ENCODE measurements around the gene ADRB1.

ADRB1 gene

DNA sequence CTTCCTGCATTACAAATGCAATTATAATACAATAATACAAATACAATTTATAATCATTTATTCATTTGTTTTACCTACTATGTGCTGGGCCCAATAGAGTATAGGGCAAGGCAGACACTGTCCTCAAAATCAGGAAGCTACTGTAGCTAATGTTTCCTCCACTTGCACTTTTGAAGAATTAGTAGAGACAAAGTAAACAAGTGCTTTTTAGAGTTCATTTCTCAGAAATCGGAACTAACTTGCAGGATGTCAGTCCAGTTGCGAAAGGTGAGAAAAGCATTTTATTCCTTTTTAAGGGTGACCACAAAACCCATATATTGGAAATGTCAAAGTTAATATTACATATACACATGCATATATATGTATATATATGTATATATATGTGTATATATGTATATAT lies 14.2 kb downstream of the ADRB1 start:
- no peak for DNase-seq (ENCODE audit: low read depth)

DNA sequence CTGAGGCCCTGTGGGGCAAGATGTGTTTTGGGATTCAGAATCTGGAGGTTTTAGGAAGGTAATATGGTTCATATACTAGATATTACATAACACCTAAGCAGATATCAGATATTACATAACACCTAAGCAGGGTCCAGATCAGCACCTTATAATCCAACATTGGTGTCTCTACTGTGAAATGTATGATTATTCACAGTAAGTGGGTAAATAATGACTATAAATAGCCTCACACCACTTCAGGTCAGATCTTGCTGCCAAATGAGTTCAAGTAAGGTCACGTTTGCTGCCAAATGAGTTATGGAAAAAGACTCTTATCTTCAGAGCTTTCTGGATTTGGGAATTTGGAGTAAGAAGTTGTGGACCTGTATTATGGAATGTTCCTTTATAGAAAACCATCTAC lies 14.6 kb downstream of the ADRB1 start:
- no peak for DNase-seq (ENCODE audit: low read depth)

DNA sequence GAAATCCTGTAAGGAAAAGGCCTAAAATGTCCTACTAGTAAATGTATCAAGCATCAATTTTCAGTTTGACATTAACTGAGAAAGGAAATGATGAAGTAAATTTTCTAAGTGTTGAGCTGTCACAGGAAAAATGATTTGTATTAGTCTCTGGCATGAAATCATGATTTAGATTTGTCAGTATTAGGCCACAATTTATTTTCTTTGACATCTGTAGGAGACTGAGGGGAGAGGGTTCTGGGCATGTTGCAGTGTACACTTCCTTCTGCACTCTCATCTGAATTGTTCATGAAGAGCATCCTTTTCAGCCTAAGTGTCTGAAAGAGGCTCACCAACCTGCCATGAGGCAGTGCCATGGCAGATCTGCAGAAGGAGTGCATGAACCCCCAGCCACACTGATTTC lies 15.9 kb downstream of the ADRB1 start:
- DNase-seq (ENCODE audit: low read depth): no peak

DNA sequence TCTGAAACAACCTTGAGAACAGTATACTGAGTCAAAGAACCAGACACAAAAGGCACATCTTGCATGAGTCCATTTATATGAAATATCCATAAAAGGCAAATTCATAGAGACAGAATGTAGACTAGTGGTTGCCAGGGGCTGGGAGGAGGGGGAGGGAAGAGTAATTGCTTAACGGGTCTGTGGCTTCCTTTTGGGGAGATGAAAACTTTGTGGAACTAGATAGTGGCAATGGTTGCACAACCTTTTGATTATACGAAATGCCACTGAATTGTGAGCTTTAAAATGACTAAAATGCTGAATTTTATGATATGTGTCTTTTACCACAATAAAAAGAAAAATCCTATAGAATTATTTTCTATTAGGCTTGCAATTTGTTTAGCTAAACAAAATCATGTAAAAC lies 16.8 kb downstream of the ADRB1 start:
- DNase-seq (ENCODE audit: low read depth): no peak

DNA sequence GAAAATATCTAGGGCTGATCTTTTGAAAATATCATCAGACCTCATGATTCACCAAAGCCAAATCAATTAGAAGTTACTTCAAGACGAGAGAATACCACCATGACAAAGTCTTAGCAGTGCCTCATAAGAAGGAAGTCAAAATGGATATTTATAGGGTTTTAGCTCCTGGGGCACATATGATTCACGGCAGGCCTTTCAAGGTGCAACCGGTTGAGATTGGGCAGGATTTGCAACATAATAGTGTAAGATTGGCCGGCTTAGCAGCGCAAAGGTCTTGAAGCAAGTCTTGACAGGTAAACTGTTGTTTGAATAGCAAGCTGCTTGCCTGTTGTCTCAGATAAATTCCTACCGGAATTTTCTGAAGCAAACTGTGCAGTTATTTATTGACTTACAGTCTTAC lies 17.5 kb downstream of the ADRB1 start:
- DNase-seq (ENCODE audit: low read depth): no peak

DNA sequence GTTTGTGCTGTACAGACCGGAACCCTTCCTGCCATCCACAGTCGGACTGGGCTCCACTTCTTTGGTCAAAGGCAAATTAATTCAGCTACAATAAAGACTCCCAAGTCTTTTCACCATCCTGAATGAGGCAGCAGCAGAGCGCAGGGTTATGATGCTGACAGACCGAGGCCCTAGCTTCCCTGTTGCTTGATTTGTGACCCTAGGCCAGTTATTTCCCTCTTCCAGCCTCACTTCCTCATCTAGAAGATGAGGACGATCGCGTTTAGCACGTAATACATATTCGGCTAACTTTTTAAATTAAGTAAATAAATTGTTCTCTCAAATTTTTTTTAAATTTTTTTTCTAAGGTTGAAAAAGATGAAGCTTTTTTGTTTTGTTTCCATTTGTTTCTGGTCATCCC lies 18.1 kb downstream of the ADRB1 start:
- no peak for DNase-seq (ENCODE audit: low read depth)

DNA sequence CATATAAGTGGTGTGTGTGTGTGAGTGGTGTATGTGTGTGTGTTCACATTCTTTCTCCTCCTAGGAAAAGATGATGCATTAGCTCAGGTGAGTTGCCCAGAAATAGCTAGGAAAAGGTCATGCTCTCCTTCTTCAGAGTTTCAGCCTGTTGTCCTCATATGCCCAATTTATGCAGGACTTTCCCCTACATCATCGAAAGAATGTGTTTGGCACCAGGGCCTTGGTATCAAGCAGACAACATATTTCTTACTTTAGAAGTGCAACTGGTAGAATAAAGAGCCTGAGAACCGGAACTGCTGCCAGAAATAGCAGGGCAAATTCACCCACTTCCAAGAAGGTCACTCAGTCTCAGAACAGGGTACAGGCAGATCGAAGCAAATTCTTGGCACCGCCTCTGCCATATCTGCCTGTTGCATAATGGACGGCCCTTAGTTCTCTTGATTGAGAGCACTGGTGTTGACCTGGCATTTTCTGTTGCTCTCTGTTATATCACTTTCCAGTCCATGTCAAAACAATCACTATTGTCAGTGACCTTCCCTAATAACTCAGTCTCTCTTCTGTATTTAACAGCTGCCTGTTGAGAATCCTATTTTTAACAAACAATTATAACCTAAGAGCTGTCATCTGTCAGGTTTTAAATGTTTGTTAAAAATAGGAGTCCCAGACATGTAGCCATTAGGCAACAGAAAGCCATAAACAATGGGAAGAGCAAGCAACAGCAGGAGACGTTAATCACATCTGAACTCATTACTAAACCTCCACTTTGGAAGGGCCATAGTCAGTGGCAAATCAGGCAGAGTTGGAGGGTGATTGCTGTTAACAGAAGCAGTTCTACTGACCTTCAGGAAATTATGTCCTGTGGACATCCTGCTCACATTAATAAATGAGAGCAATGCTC lies 20.7 kb downstream of the ADRB1 start:
- no peak for DNase-seq (ENCODE audit: low read depth)

DNA sequence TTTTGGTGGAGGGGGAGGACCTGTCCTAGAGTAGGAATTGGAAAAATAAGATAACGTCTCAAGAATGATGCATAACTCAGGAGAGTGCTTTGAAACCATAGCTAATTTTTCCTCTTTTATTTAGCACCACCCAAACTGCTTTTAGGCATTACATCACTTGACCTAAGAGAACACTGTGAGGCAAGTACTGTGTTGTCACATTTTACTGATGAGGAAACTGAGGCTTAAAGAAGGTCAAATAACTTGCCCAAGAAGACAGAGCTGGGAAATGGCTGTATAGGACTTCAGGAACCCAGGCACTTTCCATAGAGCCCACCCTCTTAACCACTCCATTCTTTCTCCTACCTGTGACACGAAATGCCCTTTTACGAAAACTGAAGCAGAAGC lies 21.4 kb downstream of the ADRB1 start:
- no peak for DNase-seq (ENCODE audit: low read depth)

DNA sequence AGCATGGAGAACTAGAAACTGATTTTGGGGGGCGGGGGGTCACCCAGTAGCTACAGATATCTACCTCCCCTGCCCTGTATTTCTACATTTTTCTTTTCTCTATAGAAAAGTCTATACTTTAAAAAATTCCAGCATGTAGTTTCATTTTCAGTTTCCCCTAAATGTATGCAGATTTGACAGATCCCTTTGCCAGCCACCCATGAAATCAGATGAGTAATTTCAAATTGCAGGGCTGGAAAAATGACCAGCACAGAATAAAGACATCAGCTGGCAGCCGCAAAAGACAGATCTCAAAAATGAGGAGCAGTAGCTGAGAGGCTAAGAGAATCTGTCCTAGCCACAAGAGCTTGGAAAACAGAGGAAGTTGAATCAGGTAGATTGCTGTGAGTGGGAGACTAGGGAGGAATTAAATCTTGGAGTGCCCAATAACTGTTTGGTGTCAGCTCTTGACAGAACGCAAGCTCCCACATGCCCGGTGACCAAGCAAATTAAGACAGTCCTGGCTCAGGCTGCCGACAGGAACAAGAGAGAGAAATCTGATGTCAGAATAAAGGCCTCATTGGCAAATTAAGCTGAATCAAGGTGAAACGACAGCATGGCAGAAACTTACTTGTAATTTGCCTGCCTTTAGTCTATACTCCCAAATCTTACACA lies 24.5 kb downstream of the ADRB1 start:
- DNase-seq (ENCODE audit: low read depth): no peak

DNA sequence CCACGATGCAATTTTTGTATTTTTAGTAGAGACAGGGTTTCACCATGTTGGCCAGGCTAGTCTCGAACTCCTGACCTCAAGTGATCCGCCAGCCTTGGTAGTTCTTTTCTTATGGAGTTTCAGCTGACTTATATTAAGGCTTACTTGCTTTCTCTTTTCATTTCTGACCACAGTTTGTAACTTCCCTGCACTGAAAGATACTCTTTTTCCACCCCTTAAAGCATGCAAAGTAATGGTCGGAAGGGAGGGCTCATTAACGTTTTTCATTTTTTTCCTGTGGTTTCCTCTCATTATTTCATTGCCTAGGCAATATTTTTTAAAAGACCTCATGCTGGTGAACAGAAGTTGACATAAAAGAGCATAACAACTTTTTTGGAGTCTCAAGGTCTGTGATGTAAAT lies 27.0 kb downstream of the ADRB1 start:
- DNase-seq (ENCODE audit: low read depth): no peak

DNA sequence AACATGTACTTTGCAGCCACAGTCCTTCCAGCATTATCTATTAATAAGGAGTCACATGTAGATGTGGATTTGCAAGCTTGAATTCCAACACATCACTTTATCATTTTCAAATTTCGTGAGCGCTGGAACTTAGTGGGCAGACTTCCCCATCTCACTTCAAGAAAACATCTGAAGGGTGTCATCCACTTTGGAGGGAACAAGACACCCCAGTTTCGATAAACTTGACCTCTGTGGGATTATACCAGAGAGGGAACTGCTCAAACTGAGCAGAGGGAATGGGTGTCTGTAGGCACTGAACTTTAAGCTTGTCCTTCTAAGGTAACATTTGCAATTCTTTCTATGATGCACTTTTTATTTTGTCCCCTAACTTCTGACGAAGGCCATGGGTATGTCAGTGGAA lies 27.5 kb downstream of the ADRB1 start:
- no peak for DNase-seq (ENCODE audit: low read depth)

DNA sequence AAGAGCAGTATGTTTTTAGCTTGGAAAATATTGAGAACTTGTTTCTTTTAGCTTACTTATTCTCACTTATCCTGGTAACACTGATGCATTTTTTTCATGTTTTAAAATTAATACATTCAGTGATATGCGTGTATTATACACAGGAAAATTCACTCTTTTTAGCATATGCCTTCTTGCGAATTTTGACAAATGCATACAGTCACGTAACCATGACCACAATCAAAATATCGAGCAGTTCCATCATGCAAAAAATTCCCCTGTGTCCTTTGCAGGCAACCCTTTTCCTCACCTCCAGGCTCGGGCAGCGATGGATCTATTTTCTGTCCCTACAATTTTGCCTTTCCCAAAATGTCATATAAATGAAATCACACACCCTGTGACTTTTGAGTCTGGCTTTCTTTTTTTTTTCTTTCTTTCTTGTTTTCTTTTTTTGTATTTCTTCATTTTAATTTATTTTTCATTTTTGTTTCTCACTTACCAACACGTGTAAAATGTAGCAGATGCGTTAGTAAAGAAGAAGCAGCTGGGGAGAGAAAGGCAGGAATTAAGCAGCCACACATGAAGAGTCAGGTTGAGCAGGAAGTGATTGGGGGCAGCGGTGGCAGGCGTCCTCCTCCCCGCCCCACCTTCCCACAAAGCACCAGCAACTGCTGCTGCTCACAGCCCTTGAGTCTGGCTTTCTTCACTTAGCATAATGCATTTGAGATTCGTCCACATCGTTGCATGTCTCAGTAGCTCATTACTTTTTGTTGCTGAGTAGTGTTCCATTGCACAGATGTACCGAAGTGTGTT lies 29.9 kb downstream of the ADRB1 start:
- DNase-seq (ENCODE audit: low read depth): no peak

DNA sequence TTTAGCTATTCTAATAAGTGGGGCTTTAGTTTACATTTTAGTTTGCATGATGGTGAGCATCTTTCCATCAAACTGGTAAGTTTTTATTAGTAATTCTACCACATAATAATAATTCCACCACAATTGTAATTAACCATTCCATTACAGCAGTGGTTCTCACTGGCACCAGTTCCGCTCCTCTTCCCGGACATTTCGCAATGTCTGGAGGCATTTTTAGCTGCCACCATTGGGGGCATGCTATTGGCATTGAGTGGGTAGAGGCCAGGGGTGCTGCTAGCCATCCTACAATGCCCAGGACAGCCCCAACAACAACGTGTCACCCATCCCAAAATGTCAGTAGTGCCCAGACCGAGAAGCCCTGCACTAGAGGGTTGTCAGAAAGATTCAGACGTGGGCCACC lies 31.4 kb downstream of the ADRB1 start:
- DNase-seq (ENCODE audit: low read depth): no peak

DNA sequence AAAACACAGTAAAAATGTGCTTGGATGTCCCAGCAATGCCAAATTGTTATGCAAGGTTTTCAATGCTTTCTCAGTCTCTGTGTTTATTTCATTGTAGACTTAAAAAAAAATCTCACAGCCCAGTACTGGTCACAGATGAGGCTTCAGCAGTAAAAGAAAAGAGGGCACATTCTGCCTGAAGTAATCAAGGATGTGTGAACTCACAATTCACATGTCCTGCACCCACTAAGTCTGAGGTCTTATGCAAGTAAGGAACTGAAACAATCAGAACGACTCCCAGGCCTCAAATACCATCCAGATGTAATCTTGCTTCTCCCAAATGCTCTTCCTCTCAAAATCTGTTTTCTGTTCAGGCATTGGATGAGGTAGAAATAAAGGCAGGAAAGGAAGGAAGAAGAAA lies 33.7 kb downstream of the ADRB1 start:
- no peak for DNase-seq (ENCODE audit: low read depth)

DNA sequence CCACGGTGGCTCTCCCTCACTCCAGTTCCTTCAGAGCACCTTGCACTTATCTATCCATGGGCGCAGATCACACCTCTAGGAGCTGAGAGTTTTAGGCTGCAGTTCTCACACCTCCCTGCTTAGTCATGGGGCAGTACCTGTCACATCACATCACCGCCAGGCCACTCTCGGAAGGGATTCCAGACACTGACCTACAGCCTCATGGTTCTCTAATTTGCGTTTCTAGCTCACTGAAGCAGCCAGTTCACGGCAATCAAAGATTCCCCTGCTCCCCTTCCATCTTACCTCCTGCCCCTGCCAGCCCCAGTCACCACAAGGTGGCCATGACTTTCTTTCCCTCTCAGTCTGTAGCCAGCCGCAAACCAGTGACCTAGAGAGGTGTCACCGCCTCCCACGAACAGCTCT lies 34.2 kb downstream of the ADRB1 start:
- no peak for DNase-seq (ENCODE audit: low read depth)

DNA sequence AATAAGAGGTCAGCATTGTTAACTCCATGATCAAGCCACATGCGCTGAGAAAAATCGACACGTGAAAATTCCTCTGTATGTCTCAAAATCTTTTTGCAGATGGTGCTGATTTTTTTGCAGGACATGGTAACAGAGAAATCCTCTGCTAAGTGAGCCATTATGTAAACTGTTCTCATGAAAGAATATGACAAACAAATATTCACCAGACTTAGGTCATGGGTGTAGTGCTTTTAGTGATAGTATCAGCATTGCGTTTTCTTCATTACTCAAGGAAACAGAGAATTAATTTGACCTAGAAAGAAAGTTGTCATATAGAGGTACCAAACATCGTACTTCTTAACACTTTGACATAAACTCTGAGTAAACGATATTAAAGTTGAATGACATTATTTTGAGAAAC lies 34.7 kb downstream of the ADRB1 start:
- no peak for DNase-seq (ENCODE audit: low read depth)

DNA sequence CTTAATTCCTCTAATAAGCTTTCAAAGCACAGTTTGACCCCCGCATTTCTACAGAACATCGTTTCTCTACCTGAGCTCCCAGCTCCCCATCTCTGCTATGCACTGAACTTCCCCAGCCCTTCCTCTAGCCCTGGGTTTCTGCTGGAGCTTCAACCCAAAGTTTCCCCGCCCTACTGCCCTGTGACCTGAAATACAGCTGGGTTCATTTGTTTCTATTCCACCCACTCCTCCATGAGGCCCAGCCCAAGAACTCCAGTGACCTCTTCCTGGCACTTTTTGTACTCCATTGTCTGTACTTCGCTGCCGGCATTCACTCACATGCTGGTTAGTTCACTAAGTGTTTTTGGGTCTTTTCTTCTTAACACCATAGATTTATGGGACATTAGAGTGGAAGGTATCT lies 35.8 kb downstream of the ADRB1 start:
- no peak for DNase-seq (ENCODE audit: low read depth)

DNA sequence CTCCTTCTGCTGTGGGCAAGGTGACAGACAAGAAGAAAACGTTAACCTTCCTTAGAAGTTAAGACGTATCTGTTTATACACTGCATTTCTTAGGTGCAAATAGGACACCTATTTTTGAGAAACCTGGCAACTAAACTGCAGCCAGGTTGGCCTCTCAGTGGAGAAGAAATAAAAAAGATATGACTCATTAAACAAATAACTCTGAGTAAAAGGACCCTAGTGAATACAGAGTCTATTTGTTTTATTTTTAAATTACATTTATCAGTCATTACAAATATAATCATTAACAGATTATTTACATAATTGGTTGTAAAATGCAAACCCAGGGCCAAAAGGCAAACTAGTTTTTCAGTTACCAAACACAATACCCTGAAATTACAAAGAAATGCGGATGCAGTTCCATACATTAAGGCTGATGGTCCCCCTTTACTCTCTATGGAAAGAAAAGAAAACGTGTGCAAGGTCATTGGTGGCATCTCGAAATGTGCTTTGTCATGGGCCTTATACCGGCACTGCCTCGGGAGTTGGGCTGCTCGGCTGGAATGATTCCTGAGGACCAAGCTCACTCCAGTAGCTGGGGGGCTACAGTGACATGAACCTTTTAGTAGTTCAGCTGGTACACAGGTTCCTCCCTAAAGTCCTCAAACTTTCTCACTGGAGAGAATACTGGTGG lies 38.4 kb downstream of the ADRB1 start:
- no peak for DNase-seq (ENCODE audit: low read depth)

DNA sequence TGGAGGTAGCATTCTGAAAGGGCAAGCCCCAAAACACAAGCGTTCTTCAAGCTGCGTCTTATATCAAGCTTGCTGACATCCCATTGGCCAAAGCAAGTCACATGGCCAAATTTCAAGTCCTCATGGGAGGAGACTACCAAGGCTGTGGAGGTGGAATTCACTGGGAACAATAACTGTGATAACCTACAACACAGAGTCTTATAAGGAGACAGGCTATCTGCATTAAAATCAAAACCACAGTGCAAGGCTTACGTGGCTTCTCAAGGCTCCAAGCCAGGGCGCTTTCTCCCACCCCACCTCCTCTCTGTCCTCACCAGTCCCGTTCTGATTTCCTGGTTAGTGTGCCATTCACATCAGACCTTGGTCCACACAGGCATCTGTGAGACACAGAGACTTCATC lies 39.4 kb downstream of the ADRB1 start:
- no peak for DNase-seq (ENCODE audit: low read depth)

DNA sequence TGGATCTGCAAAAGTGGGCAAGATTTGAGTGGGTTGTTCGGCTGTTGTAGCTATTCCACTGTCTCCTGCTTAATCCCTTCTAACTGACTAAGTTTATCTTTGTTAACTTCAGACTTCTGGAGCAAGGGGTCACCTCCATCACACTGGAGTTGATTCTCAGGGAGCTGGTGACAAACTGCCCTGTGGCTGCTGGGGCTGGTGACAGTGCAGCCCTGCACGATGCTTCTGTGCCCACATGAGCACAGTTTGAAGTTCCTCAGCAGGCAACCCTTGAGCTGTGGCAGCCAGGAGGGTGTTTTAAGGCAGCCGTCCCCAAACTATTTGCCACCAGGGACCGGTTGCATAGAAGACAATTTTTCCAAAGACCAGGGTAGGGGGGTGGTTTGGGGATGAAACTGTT lies 40.5 kb downstream of the ADRB1 start:
- DNase-seq (ENCODE audit: low read depth): no peak

DNA sequence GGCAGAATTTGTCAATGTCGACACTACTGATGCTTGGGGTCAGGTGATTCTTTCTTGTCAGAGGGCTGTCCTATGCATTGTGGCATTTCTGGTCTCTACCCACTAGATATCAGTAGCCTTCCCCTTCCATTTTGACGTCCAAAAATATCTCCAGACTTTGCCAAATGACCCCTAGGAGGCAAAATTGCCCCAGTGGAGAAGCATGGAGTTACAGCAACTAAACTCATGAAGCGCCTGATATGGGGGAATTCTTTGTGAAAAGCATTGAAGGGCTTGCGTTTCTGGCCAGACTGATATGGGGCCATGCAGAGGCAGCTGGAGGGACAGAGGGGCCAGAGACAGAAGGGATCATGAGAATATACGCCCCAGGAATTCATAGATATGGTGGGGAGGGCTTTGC lies 43.6 kb downstream of the ADRB1 start:
- no peak for DNase-seq (ENCODE audit: low read depth)

DNA sequence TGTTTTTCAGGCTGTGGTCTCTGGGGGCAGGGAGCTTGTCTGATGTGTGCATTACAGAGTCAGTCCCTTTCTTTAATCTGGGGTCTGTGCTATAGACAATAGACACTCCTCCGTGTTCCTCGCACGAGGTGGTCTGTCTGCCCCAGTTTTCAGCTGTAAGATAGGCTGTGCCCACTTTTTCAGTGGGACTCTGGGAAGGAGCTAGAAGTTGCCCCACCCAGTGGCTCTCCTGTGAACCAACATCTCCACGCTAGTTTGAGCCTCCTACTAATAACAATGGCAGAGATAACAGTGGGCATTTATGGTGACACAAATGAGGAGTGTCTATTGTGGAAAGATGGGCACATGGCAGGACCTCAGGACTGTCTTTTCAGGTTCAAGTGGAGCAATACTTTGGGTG lies 44.0 kb downstream of the ADRB1 start:
- DNase-seq (ENCODE audit: low read depth): no peak

Measured in HS-27A (cell line).